Measurements from ENCODE around the gene ZNF607.
"Not testable (repeated sequence)": the region's sequence is repeated elsewhere in the genome, so short reads cannot be mapped to it uniquely, and the experiment has no call there.

Gene ZNF607

DNA sequence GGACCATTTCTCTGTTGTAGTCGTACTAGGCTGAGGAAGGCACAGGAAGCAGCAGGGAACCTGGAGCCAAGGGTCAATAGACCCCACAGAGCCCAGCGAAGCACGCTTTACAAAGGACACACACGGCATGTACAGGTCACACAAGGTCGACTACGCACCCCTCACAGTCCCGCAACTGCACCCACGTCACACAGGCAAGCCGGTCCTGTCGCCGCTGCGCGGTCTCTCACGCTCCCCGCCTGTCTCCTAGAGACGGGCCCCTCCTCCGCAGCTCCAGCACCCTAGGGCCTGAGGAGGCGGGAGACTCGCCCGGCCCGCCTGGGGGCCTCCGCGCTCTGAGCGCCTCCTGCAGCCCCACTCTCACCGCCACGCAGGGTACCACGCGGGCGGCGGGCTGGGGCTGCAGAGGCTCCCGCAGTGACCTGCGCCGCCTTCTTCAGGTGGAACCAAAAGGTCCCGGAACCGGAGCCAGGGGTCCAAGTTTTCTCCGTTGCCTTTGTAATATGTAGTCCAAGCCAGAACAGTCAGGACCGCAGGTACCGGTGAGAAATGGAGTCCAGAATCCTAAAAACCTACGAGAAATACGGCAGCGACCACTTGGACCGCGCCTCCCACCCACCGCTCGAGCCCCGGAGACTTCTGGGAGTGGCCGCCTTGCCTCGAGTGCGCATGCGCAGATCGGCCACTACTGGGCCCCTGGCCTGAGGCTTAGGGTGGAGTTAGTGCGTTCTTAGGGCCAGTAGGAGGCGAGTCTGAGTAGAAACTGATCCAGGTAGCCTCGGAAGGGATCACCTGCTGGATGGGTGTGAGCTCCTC is at the start of gene ZNF607:
Gene ZNF607 (minus strand): TSS at position 651 of the 816 bp plus-strand sequence. CDS start 8,143 bp downstream, outside the sequence.
- DNase-seq, result peak; percentile 86

DNA sequence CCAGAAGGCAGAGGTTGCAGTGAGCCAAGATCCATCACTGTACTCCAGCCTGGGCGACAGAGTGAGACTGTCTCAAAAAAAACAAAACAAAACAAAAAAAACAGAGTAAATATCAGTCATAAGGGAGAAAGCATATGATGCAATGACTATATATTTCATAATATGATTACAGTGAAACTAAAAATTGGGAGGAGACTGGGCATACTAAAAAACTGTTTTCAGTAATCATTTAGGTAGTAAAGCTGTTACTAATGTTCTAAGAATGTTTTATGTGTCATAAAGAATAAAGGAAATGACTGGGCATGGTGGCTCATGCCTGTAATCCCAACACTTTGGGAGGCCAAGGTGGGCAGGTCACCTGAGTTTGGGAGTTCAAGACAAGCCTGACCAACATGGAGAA is 43.9 kb upstream of the ZNF607 start:
- DNase-seq, result no peak

DNA sequence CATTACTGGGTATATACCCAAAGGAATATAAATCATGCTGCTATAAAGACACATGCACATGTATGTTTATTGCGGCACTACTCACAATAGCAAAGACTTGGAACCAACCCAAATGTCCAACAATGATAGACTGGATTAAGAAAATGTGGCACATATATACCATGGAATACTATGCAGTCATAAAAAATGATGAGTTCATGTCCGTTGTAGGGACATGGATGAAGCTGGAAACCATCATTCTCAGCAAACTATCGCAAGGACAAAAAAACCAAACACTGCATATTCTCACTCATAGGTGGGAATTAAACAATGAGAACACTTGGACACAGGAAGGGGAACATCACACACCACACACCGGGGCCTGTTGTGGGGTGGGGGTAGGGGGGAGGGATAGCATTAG is 38.1 kb upstream of the ZNF607 start:
- not testable (repeated sequence) for DNase-seq

DNA sequence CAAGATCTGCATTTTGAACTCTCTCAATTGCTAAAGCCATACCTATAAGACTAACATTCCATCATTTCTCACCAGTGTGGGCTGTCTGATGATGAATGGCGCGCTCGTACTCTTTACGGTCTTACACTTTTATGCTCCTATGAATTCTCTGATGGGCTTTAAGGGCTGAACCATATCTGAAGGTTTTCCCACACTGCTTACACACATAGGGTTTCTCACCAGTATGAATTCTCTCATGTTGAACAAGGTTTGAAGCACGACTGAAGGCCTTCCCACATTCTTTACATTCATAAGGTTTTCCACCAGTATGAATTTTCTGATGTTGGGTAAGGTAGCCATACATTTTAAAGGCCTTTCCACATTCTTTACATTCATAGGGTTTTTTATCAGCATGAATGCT is 18.8 kb upstream of the ZNF607 start:
- DNase-seq, result no peak

DNA sequence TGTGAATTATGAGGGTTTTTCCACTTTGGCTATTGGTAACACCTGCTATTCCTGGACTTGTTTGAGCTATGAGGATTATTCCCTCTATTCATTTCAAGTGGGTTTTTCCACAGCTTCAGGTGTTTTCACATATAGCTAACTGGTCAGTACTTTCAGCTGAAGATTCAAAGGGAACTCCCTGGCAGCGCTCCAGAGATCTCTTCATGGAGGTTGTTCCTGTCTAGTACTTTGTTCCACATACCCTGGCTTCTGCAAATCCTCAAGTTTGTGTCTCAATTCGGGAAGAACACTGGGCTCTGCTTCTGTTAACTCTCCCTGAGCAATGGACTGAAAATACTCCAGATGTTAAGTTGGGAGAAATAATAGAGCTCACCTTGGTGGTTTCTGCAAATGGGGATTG is 5.6 kb upstream of the ZNF607 start:
- DNase-seq, result no peak

DNA sequence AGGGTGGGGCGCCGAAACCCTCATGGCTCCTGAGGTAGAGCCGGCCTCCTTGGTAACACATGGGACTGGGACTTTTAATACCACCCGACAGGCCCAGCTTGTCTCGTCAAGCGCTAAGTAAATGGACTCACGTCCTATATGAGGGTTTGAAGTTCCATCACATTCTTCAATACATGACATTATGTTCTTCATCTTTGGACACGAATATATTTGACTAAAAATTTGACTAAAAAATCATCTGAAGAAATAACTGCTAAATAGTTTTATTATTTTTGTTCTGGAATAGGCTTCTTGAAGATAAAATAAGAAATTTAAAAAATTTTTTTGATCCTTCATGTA is 335 bp upstream of the ZNF607 start:
- no peak for DNase-seq

DNA sequence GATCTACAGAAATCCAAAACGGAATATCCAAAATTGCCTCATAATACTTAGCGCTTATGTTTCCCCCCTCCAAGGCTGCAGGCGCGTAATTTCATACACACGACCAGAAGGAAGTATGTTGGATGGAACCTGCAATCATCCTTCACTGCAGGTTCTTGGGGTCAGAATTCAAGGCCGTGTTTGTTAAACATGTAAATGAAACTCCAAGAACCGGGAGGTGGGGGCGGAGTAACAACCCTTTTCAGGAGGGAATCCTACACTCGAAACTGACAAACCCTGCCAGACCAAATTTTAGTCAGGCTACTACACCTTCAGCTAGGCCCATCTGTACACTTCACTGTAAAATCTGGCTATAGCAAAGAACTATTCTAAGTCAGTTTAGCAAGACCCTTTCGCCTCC is 1.3 kb downstream of the ZNF607 start:
- DNase-seq, result no peak

DNA sequence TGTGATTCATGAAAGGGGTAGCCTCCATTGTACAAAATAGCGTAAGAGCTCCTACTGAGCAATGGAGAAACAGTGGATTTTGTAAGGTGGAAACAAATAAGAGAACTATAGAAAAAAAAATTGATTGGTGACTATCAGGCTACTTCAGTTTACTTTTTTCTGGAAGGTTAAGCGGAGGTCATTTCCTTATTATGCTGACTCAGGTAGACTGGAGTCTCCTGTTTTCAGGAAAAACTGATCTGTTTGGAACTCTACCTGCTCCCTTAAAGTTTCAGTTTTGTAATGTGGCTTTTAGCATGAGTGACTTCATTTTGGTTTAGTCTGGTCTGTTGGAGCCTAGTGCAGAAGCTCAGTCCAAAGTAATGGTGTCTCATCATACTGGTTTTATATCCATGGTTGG is 3.4 kb downstream of the ZNF607 start:
- DNase-seq, result no peak

DNA sequence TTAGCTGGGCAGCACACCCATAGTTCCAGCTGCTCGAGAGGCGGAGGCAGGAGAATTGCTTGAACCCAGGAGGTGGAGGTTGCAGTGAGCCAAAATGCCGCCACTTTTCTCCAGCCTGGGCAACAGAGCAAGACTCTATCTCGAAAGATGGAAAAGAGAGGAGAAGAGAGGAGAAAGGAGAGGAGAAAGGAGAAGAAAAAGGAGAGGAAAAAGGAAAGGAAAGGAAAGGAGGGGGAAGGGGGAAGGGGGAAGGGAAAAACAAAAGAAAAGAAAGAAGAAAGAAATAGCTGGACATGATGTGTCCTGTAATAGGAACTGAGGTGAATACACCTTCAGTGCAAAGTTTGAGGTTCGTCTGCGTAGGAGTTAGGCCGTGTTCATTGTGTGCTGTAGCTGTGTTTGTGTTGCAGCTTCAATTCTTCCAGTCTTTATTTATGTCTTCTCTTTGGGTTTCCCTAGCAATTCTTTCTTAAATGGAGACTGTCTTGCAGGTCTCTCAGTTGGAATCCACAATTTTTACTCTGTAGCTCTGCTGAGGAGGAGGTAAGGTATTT is 13.4 kb downstream of the ZNF607 start:
- no peak for DNase-seq

DNA sequence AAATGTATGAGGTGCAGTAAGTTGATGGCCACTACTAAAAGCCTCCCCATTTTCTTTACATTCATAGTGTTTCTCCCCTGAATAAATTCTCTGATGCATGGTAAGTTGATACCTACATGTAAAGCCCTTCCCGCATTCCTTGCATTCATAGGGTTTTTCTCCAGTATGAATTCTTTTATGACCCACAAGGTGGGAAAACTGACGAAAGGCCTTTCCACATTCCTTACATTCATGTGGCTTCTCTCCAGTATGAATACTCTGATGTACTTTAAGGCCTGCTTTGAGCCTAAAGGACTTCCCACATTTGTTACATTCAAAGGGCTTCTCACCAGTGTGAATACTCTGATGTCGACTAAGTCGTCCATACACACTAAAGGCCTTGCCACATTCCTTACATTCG is 20.5 kb downstream of the ZNF607 start:
- DNase-seq, result no peak

DNA sequence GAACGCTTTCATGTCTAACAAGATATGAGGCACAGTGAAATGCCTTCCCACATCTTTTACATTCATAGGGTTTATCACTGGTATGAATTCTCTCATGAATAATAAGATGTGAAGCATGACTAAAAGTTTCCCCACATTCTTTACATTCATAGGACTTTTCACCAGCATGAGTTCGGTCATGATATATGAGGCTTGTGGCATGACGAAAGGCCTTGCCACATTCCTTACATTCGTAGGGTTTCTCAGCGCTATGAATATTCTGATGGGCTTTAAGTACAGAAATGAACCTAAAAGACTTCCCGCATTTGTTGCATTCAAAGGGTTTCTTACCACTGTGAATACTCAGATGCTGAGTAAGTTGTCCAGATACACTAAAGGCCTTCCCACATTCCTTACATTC is 21.3 kb downstream of the ZNF607 start:
- no peak for DNase-seq

DNA sequence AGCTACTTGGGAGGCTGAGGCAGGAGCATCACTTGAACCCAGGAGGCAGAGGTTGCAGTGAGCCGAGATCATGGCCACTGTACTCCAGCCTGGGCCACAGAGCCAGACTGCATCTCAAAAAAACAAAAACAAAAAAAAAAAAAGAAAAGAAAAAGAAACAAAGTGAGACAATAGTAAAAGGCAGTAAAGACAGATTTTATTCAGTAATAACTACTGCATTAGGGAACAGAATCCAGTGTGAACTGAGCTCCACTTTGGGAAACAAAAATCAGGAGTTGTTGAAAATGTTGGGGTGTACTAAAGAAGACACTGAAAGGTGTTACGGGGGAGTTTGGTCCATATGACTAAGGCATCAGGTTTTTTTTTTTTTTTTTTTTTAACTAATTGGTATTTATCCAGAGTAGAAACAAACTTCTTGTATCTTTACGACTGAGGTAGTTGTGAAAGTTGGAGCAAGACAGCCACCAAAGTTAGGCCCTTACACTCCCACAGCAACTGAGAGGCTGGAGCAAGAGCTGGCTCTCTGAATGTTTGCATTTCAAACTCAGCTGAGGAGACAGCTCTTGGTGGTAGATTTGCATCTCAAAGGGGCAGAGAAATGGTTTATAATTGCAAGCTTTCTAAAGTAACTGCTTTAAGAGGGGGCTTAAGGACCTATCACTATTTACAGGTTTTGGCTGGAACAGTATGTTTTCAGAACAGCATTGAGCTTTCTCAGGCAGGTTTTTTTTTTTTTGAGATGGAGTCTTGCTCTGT is 24.2 kb downstream of the ZNF607 start:
- no peak for DNase-seq

DNA sequence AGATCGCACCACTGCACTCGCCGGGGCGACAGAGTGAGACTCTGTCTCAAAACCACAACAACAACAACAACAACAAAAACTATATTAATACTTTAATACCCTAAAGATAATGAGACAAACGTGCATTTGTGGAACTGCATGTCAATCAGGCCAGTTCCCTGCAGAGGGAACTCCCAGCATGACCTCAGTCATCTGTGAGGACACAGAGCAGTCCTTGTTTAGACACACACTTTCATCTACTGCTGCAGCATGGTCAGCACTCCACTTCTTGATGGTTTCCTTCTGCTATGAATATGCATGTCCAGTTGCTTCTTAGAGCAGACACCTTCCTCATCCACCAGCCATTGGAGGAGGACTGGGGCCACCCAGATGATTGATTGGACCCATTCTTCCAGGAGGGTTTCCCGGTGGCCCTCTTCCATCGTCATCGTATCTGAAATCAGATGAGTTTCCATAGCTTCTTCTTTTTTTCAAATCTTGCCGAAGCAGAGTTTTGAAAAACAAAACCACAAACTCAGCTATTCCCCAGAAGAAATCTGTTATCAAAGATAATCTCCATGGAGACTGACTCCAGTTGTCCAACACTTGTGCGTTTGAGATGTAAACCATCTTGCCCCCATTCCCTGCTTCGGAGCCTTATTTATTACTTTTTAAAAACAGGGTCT is 26.5 kb downstream of the ZNF607 start:
- no peak for DNase-seq

DNA sequence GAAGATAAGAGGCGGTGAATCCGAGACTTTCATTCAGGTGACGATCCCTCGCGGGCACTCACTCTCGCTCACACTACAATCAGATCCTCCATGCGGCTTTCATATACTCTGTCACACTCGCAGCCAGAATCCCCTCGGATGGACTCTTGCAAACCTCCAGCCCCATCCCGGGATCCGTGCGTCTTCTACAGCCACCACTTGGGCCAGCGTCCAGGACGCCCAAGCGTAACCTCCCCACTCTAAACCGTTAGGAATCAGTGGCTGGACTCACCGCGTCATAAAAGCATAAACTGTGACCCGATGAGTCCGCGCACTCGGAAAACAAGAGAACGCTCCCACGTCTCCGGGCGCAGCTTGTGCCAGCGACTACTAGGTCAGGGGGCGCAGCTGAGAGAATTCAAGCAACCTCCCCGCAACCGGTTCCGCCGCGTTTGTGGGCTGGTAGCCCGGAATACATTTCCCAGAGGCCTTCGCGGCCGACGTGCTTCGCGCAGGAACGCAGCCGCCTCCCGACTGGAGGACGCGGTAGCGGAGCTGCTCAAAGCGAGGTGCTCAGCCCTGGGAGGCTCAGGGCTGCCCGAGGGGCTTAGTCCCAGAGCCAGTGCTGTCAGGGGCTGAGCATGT is 27.6 kb downstream of the ZNF607 start:
- DNase-seq, result peak; percentile 59

DNA sequence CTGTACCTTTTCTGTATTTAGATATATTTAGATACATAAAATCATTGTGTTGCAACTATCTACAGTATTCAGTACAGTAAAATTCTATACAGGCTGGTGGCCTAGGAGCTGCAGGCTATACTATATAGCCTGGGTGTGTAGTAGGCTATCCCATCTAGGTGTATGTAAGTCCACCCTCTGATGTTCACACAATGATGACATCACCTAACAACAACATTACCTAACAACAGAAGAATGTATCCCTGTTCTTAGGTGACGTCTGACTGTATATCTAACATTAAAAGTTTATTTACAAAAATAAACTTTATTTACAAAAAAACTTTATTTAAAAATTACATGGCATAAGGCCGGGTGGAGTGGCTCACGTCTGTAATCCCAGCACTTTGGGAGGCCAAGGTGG is 36.0 kb downstream of the ZNF607 start:
- DNase-seq, result no peak

DNA sequence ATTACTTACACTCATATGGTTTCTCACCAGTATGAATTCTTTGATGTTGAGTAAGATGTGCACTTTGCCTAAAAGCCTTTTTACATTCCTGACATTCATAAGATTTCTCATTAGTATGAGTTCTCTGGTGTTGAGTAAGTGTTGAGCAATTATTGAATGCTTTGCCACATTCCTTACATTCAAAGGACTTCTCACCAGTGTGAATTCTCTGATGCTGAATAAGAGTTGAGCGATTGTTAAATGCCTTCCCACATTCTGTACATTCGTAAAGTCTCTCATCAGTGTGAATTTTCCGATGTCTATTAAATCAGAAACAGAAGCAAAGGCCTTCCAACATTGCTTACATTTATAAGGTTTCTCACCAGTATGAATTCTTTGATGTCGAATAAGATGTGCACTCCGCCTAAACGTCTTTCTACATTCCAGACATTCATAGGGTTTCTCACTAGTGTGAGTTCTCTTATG is 50.1 kb downstream of the ZNF607 start:
- DNase-seq, result no peak

DNA sequence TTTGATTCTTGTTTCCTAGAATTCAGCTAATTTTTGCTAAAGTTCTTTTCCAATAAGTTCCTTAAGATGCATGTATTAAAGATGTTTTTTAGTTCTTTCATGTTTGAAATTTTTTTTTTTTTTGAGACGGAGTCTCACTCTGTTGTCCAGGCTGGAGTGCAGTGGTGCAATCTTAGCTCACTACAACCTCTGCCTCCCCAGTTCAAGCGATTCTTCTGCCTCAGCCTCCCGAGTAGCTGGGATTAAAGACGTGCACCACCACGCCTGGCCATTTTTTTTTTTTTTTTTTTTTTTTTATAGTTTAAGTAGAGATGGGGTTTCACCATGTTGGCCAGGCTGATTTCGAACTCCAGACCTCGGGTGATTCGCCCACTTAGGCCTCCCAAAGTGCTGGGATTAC is 62.4 kb downstream of the ZNF607 start:
- DNase-seq, result not testable (repeated sequence)

DNA sequence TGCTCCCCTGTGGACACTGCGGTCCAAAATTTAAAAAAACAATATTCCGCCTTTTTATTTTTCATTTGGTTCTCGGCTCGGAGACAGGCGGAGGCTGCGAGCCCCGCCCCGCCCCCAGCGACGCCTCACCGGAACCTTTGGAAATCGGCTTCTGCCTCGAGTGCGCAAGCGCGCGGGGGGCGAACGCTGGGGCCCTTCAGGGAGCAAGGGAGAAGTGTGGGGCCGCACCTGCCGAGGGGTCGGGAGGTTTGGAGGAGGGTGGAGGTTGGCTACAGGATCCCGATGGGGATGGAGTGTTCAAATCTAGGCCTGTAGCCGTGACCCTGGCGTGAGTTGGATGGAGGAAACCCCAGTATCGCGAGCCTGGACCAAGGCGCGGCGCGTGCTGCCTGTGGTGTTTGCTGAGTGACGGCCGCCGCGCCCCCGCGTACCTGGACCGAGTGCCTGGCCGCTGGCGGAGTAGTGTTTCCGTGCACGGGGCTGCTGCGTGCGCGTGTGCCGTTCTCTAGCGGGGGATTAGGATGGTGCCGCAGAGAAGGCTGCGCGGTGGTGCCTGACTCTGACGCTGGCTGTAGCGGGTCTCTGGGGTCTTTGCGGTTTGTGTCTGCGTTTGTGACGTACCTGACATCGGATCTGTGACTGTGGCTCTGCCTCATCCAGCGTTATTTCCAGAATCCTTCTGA is 63.7 kb downstream of the ZNF607 start:
- DNase-seq, result peak; percentile 75

DNA sequence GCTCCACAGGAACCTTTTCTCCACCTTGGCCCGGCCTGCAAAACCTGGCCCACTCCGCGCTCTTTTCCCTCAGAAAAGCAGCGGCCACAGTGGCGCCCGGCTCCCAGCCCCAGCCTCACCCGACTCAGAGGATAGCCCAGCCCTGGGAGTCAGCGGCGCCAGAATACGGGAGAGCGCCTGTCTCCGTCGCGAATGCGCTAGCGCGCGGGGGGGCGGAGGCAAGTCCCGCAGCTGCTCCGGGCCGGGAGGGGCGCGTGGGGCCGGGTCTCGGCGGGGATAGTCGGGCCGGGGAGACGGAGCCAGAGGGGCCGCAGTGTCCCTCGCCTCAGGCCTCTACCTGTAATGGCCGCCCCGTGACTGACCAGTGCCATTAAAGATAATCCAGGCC is 64.3 kb downstream of the ZNF607 start, which contains the start of gene ZFP30:
Gene ZFP30 (minus strand): TSS at position 165 of the 388 bp plus-strand sequence. CDS start 7,643 bp downstream, outside the sequence.
- peak; percentile 77 for DNase-seq

DNA sequence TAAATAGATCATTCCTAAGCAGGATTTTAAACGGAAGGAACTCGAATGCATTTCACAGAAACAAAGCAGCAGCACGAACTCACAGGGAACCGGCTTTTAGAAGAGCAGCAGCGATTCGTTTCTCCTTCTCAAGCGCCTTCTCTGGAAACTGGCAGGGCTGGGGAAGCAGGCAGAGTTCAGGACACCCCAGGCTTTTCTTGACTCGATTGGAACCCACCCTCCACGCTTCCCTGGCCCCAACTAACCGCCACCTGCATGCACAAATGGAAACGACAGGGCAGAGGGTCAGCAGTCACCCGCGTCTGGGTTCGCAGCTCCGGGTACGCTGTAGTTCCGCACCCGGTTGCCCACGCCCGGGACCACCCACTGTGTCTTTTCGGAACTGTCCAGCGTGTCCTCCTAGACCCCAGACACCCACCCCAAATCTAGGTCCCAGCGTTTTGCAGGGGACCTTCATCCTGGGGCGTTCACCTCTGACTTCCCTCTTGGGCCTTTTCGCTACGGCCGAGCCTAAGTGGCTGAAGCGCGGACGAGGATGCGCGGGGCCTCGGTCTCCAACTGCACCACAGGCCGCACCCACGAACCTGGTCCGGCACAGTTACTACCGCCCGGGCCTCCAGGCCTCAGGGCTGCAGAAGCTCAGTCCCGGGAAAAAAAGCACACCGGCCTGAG is 64.8 kb downstream of the ZNF607 start:
- no peak for DNase-seq

DNA sequence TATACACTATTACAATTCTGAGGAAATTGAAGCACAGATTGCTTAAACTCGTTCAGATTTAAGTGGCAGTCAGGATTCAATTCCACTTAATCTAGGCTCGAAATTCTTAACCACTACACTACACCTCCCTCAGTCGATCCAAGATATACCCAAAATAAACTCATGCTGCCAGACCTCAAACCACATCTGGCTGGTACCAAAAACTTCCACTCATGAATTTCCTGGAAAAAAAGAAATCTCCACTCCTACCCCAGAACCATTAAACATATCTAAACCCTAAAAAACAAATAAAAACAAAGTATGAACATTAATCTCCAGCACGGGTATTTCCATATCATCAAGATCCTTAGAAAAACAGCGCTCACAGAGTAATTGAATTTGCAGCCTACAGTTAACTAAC is 65.4 kb downstream of the ZNF607 start:
- no peak for DNase-seq

Measured in GDM1 (cell line).